DMS79 treated with DMSO at 0.1 percent for 48 hours (cell line): ENCODE data around the gene CACNA1C.
"Not testable (repeated sequence)": the region's sequence is repeated elsewhere in the genome, so short reads cannot be mapped to it uniquely, and the experiment has no call there.

Experiments
- DNase-seq: peaks from one replicate; lab custom pipeline; 2025; lab: John Stamatoyannopoulos, UW

Gene CACNA1C

GRCh38 chr12:2677142-2677880 is 624.5 kb downstream of the CACNA1C start:
- DNase-seq: no peak

GRCh38 chr12:2678426-2678825 is 625.6 kb downstream of the CACNA1C start:
- DNase-seq: no peak

- no peak for DNase-seq
These were observed 626.5 kb downstream of the CACNA1C start for GRCh38 chr12:2679068-2679815.

GRCh38 chr12:2679816-2680675 is 627.3 kb downstream of the CACNA1C start:
- peak; percentile 14 for DNase-seq

GRCh38 chr12:2680676-2681039 is 627.9 kb downstream of the CACNA1C start:
- DNase-seq: peak; percentile 14

- no peak for DNase-seq
These were observed 628.8 kb downstream of the CACNA1C start for GRCh38 chr12:2681450-2682205.

GRCh38 chr12:2682296-2683251 is 629.8 kb downstream of the CACNA1C start:
- DNase-seq: peak; percentile 41

GRCh38 chr12:2683283-2684025 is 630.7 kb downstream of the CACNA1C start:
- DNase-seq: no peak

GRCh38 chr12:2684026-2684325 is 631.2 kb downstream of the CACNA1C start:
- DNase-seq: not testable (repeated sequence)

GRCh38 chr12:2685620-2686279 is 633.0 kb downstream of the CACNA1C start:
- not testable (repeated sequence) for DNase-seq

- no peak for DNase-seq
These were observed 633.5 kb downstream of the CACNA1C start for GRCh38 chr12:2686280-2686646.

GRCh38 chr12:2687058-2687457 is 634.3 kb downstream of the CACNA1C start:
- DNase-seq: no peak

GRCh38 chr12:2687726-2688125 is 634.9 kb downstream of the CACNA1C start:
- no peak for DNase-seq

- no peak for DNase-seq
These were observed 635.7 kb downstream of the CACNA1C start for GRCh38 chr12:2688381-2688931.

GRCh38 chr12:2689393-2689792 is 636.6 kb downstream of the CACNA1C start:
- no peak for DNase-seq

GRCh38 chr12:2689879-2690278 is 637.1 kb downstream of the CACNA1C start:
- DNase-seq: no peak

- DNase-seq: no peak
These were observed 637.7 kb downstream of the CACNA1C start for GRCh38 chr12:2690348-2691005.

GRCh38 chr12:2691006-2691344 is 638.2 kb downstream of the CACNA1C start:
- DNase-seq: peak; percentile 82
